NCI-H1930 (cell line): ENCODE results near the gene SLC44A1.
A peak's percentile ranks its signal among the peaks of the same experiment; 100 is the strongest.

ENCODE experiments used
- DNase-seq, 2 experiments: peaks; one replicate each; lab custom pipeline; 2025; lab: John Stamatoyannopoulos, UW

Gene SLC44A1

DNA sequence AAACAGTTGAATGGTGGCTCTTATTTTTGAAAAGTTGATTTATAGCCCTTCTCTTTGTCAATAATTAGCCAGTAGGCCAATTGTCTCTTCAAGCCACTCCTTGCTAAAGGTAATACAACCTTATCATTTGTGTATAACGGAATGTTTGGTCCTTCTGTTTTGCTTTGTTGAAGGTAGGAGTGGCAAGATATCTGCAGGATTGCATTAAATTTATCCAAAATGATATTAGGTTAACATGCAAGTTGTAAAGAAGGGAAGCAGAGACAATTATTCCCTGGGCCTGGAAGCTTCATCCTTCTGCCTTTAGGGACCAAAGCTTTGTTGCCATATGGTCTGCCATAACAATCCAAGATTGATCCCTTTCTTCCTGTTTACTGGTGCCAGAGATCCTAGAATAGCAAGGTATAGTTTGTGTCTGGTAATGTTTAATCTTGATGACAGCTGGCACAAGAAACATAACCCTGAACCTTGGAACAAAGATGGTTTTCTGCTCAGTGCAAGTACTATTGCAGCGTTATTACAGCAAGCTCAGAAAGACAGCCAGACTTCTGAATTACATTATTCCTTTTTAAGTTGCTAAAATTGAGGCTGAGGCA, 187.9 kb downstream of the SLC44A1 start:
- no peak for DNase-seq

DNA sequence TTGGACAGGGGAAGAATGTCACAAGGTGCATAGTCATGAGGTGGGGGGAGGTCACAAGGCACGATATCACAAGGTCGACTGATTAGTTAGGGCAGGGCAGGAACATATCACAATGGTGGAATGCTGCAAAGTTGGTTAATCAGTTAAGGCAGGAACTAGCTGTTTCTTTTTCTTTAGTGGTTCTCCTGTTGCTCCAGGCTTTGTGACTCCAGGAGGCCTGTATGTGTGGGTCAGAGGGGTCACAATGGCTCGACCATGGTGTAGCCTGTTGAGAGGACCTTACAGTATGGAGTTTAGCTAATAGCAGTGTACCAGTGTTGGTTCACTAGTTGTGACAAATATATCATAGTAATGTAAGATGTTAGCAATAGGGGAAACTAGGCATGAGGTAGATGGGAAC, 191.0 kb downstream of the SLC44A1 start:
- DNase-seq, result no peak

DNA sequence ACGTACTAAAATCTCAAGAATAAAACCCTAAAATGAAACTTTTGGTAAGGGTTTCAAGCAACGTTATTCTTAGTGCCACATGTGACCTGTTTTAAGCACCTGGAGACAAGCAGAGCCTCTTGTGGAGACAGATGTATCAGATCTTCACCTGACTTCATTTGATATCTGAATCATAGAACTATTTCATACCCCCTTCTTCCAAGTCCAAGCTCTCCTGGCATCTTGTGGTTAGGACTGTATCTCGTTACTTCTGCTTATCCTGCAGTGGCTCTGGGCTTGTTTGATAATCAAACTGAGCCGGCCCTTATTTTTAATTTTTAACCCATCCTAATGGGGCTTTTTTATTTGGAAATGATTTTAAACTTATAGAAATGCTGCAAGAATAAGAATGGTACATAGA, 192.3 kb downstream of the SLC44A1 start:
- no peak for DNase-seq

DNA sequence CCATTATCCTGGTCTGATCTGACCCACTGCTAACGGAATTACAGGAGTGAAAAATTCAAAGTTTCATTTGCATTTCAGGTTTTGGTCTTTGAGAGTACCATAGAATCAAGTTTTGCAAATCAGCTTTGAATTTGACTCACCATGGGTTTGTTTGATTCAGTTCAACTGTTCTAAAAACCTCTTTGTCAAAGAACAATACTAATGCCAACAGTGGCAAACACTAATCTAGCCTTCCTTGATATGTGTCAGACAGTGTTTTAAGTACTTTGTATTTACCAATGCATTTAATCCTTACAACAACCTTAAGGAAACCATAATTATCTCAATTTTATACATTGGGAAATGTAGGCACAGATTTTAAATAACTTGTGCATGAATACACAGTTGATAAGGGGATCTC, 193.3 kb downstream of the SLC44A1 start:
- no peak for DNase-seq

DNA sequence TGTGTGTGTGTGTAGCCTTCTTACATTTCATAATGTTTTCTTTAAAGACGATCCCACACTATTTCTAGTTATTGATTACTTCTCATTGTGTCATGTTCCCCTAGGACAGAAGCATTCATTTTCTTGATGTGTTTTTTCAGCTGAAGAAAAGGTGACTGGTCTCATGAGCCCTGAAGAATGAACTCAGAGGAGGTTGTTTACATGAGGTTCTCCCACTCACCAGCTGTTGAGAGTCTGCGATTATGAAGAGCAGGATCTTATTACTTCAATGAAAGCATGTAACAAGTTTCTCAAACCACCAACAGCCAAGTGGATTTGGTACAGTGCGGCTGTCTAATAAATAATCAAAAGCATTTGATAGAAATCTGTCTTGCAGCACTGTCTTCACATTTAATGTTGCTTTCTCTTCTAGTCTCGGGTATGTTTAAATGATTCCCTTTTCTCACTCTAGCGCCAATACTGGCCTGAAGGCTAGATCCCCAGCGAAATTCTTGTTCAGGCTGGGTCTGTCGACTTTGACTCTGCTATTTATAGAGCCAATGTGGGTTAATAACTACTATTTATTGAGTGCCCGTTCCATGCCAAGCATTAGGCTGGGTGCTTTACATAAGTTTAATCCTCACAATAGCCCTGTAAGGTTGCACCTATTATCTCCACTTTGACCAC, 193.8 kb downstream of the SLC44A1 start:
- DNase-seq, result no peak

DNA sequence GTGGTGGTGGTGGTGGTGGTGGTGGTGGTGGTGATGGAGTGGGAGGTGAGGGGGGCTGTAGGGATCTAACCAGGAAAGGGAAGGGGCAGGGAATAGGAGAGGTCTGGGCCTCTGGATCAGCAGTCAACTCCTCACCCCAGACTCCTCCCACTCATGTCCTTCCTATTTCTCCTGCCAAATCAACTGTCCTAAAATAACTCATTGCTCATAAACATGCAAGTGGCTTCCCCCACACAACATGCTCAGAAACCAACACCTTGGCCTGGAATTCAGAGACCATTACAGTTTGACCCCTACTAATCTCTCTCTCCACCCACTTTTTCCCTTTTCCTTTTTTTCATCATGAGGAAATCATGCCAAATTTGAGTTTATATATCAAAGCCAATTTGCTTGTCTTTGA, 195.0 kb downstream of the SLC44A1 start:
- no peak for DNase-seq

DNA sequence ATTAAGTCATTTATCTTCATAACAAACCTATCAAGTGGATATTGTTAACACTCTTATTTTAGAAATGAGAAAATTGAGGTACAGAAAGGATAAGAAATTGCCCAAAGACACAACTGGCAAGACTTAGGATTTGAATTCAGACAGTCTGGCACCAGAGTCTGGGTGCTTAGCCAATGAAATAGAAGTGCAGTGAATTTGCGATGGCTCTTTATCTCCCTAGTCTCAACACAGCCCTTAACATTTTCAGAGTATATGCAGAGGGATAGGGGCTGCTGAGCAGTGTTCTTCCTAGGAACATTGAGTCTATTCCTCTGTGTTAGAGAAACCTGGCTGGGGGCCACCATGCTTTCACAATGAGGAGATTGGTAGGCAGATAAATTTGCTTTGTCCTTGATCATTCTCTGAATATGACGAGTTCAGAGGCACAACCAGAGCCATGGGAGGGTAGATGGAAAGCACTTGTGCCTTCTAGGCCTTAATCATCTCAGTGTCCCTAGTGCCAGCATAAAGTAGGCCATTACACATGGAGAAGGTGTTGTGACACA, 197.2 kb downstream of the SLC44A1 start:
- no peak for DNase-seq

DNA sequence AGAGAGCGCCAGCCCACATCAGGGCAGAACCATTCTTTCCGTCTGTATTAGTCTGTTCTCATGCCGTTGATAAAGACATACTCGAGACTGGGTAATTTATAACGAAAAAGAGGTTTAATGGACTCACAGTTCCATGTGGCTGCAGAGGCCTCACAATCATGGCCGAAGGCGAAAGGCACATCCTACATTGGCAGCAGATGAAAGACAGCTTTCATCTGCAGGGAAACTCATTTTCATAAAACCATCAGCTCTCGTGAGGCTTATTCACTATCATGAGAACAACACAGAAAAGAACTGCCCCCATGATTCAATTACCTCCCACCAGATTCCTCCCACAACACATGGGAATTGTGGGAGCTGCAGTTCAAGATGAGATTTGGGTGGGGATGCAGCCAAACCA, 198.7 kb downstream of the SLC44A1 start:
- DNase-seq, result no peak

DNA sequence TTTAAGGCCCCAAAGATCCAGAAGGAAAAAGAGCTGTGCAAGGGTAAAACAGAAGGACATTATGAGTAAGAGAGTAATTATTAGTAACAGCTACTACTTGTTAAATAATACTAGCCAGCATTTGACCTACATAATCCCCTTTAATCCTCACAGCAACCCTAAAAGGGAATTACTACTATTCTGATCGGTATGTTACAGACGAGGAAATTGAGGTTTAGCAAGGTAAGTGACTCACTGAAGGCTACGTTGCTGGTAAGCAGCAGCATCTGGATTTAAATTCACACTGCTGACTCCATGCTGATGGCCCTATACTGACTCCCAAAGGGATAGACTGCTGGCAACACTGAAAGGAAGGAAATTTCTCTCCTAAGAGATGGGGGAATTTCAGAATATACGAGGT, 199.7 kb downstream of the SLC44A1 start:
- no peak for DNase-seq

DNA sequence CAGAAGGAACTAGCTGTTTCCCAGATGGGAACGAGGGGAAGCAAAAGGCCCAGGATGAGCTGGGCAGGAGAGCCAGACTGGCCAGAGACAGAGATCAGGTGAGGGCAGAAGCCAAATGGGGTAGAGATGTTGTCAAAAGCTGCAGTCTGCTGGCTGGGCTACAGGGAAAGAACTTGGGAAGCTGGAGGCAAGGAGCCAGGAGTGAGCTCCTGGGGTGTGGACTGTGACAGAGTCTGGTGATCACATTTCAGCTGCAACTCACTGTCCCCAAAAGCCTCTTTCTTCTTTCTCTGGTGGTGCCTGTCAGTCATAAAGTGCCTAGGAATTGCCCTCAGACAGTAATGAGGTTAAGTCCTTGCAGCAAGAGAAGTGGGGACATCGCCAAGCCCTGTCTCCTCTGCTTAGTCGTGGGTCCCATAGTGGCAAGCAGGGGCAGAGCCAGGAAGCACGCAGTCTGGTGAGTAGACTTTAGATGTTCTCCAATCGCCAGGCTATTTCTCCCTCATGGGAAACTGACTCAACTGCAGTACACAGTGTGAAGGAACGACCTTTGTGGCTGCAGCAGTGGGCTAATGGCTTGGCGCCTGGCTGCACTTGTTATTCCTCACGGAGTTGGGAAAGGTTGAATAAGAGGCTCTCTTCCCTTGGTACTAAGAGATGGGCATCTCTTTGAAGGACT, 200.9 kb downstream of the SLC44A1 start:
- DNase-seq, result no peak

DNA sequence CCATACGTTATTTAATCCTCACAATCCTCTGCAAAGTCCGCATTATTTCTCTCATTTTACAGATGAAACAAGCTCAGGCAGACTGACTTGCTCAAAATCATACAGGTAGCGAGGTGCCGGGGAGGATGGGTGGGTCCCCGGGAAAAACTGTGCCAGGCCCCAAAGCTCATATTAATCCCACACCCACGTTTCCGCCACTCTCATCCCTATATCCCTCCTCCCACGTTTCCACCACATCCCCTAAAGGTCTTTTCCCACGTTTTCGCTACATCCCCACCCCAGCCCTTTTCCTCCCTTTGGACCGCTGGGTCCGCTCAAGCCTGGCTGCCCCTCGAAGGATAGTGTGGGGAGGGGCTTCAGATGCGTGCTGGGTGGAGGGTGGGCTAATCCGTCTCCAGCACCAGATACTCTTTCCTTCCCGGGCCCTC, 202.9 kb downstream of the SLC44A1 start:
- DNase-seq, result no peak

DNA sequence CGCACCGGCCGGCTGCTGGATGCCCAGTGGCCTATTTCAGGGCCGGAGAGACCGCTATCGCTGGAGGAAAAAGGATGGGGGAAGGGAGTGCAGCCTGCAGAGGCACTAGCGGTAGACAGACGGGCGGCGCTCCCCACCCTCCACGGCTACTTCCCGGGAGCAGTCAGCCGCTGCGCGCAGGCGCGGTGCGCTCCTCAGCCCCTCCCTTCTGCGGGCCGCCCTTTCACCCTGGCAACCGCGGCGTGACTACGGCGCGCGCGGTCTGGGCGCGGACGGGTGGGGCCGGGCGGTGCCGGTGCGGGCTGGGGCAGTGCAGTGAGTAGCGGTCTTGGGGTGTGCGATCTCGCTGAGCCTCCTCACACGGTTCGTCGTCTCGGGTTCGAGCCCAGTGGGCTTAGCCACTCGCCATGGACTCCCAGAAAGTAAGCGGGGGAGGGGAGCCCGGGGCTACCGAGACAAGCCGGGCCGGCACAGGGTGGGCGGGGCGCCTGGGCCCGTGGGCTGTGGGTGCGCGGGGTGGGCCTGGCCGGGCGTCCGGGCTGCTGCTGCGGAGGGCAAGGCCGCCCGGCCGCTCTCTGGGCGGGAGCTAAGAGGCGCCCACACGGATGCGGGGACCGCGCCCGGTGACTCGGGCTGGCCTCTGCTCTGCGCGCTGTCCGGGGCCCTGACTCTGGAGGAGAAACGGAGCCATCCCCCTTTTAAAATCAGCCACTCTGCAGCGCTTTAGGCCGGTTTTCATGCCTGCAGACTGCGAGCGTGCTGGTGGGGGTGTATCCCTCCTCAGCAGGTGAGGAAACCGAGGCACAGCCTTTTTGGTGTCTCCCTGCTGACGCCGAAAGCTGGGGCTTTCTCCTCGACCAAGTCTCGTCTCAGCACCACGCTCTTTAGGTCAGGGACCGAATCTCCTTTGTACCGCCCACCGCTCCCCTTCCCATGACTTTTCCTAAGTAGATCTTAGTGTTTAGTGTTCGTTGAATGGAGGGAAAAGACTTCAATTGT, 203.7 kb downstream of the SLC44A1 start, which contains the start of gene FSD1L:
FSD1L (plus strand) TSS at position 221 of the 999 bp plus-strand sequence; CDS start at position 408, 187 bp downstream.
- DNase-seq, result peak; percentile 79 to 87

DNA sequence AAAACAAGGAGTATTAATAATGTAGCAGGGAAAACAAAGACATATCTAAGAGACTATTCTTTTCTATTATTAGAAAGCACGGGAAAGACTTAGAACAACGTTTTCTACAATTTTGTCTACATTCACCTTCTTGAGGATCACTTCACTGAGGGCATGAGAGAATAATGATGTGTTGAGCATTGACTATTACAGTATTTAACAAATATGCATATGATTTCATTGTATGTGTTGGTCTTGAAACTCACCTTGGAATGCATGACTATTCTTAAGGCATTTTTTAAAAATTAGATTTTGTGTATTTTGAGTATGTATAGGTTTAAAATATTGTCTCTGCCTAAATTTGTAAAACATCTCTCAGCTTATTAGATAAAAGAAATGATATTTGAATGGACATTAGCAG, 204.6 kb downstream of the SLC44A1 start:
- DNase-seq, result no peak

DNA sequence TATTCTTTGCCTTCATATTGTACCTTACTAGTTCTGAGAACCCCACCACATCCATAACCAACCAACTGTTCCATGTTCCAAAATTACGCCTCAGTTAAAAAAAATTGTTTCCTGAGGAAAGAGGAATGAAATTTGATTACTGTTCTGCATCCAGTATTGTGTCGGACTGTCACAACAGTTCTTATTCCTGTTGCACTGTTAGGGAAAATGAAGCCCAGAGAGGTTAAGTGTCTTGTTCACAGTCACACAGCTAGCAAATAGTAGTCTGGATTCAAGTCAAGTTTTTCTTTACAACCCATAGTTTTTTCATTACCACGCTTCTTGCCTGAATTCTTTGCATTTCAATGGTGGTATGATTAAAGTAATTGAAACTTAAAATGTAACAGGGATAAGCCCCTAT, 207.7 kb downstream of the SLC44A1 start:
- no peak for DNase-seq

DNA sequence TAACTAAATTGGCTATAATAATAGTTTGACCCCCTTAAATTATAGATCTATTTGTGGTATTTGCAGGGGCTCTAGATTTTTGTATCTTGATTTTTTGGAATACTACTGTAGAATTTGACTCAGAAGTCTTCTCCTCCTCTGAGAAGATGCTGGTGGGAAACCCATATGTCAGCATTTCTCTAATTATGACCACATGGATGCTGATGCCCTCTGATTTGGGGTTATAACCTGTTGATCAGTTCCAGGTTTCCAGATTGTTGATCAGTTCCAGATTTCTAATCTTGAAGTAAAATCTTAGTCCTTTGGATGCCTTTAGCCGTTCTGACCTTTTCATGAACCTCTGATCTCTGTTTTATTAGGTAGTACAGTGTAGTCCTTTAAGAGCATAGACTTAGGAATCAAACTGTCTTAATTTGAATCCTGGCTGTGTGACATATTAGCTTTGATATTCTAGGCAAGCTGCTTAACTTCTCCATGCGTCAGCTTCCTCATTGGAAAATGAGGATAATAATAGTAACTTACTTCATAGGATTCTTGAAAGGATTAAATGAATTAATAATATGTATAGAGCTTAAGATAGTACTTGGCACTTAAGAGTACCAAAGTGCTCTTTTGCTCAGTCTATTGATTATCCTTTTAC, 211.5 kb downstream of the SLC44A1 start:
- DNase-seq, result no peak

DNA sequence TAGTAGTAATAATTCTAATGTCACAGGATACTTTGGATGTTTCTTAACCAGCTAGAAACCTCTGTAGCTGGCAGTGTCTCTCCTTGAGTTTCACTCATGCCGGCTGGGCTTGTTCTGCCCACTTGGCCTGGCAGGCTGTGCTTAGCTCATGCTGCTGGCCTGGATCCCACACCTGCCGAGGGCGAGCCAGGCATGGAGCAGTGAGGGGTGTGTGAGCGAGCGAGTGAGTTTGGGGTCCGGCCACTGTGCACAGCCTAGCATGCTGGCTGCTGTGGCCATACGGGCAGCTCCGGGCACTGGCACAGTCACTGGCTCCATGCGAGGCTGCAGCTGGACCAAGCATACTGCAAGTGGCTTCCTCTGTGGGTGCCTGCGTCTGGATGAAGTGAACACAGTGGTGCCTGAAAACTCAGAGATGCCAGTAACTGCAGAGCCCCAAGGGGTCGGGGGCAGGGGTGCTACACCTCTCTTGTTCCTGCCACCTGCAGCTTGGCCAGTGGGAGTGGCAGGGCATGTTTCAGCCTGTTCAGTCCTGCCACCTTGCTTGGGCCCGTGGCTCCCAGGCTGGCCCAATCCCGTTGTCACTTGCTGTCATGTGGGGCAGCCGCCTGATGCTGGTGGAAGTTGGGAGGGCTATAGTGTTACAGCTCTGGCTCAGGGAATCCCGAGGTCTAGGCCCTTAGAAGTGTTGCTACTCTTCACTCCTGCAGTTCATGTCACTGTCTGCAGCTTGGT, 213.3 kb downstream of the SLC44A1 start:
- no peak for DNase-seq

DNA sequence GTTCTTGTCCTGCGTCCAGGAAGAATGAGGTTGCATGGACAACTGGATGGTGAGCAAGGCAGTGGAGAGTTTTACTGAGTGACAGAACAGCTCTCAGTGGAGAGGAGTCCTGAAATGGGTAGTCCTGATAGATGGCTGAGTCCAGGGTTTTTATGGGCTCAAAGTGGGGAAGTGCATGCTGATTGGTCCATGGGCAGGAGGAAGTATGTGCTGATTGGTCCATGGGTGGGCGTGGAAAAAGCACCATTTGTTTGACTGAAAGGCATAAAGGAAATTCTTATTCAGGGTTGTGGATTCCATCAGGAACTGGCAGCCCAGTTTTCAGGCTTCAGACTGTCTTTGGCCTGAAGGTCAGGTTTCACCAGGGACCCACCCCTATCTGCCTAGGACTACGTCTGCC, 214.0 kb downstream of the SLC44A1 start:
- DNase-seq, result no peak

DNA sequence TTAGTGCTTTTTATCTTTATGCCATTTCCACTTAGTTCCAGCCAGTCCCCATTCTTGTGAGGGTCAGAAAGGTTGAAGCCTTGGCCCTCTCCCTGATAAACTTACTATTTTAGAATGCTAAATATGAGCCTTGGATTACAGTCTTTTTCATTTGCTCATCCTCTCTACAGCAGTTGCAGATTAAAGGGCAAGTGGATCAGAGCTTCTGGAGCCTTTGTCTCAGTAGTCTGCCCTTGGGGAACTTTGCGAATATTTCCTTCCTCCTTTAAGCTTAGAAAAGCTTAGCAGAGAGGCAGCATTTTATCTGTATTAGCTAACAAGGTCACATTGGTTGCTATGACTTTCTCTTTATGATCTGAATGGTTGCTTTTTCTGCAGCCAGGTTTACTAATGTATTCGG, 214.9 kb downstream of the SLC44A1 start:
- no peak for DNase-seq

DNA sequence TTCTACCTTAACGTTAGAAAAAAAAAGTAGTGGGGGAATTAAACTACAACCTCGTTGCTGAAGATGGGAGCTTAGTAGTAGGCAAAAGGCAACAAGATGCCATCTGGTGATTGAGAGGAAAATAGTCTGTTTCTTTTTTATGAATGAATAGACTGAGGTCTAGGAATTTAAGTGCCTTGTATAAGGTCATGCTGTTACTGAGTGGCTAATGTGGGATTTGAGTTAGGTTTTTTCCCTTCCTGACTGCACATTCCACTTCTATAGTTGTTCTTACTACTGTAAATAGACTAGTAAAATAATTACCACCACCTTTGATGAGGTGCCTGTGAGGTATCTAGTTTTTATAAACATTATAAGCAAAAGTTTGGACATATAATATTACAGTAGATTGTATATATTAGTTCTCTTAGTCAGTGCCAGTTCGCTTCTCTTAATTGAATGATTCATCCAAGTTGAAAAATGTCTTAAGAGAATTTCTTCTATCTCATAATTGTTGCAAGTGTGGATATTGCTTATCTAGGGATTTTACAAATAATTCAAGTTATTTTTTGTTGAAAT, 222.5 kb downstream of the SLC44A1 start:
- no peak for DNase-seq

DNA sequence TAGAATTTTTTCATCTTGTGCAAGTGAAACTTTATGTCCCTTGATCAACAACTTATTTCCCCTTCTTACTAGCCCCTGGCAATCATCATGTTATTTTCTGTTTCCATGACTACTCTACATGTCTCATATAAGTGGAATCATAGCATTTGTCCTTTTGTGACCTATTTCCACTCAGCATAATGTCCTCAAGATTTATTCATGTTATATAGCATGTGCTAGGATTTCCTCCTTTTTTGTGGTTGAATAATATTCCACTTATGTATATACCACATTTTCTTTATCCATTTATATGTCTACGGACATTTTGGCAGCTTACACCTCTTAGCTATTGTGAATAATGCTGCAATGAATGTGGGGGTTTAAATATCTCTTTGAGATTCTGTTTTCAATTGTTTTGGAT, 224.4 kb downstream of the SLC44A1 start:
- no peak for DNase-seq
